AG10803 (cell line): ENCODE measurements around the gene HP.
A peak's percentile ranks its signal among the peaks of the same experiment; 100 is the strongest.
"Not testable (repeated sequence)": the region's sequence is repeated elsewhere in the genome, so short reads cannot be mapped to it uniquely, and the experiment has no call there.

Experiments used
- DNase-seq: peaks from one replicate; pipeline ENCODE4 v3.0.0; 2010; ENCODE audit warnings: low read depth
- H3K4me3 ChIP-seq: 2 replicates; pipeline ENCODE4 v1.5.1; 2011; ENCODE audit warnings: mild to moderate bottlenecking, low read length, control low read depth
- CTCF ChIP-seq: conservative IDR thresholded peaks from 2 replicates; pipeline ENCODE4 v1.5.1; 2011; ENCODE audit warnings: mild to moderate bottlenecking, low read length, control low read depth, inconsistent platforms

The HP gene

GRCh38 chr16:72044296-72044695, 10.0 kb upstream of the HP start:
- DNase-seq = no peak
- no peak overlapping the region for H3K4me3 ChIP-seq
- no peak for TF ChIP-seq CTCF

GRCh38 chr16:72044825-72045359, 9.4 kb upstream of the HP start:
- DNase-seq = no peak
- no peak for TF ChIP-seq CTCF
- no peak overlapping the region for H3K4me3 ChIP-seq

GRCh38 chr16:72049110-72049509, 5.2 kb upstream of the HP start:
- no peak for TF ChIP-seq CTCF
- no peak overlapping the region for H3K4me3 ChIP-seq
- DNase-seq = no peak

GRCh38 chr16:72050769-72051464, 3.4 kb upstream of the HP start:
- TF ChIP-seq CTCF = no peak
- DNase-seq = peak; percentile 46
- no peak overlapping the region for H3K4me3 ChIP-seq

GRCh38 chr16:72051818-72052217, 2.5 kb upstream of the HP start:
- no peak for DNase-seq
- no peak for TF ChIP-seq CTCF
- H3K4me3 ChIP-seq = no peak overlapping the region

GRCh38 chr16:72055911-72056310, 1.6 kb downstream of the HP start:
- no peak for DNase-seq
- no peak for TF ChIP-seq CTCF

GRCh38 chr16:72057313-72057712, 3.0 kb downstream of the HP start:
- DNase-seq, H3K4me3 ChIP-seq: not testable (repeated sequence)

More at GRCh38 chr16:72055911-72056310, 1.6 kb downstream of the HP start:
- H3K4me3 ChIP-seq = no peak overlapping the region

GRCh38 chr16:72059060-72059459, 4.8 kb downstream of the HP start:
- not testable (repeated sequence) for DNase-seq, H3K4me3 ChIP-seq
